Measurements from ENCODE around the gene ANKRD13D. TPM values are rescaled to one million over a fixed set of nuclear protein-coding genes. Genes with fewer than 3 reads are reported as not detected.
A peak's percentile ranks its signal among the peaks of the same experiment; 100 is the strongest.
"Not testable (repeated sequence)": the region's sequence is repeated elsewhere in the genome, so short reads cannot be mapped to it uniquely, and the experiment has no call there.

Gene ANKRD13D
- total and polyA plus RNA-seq, 2 experiments from 2014 or later = 47.6 to 53.5 TPM

DNA sequence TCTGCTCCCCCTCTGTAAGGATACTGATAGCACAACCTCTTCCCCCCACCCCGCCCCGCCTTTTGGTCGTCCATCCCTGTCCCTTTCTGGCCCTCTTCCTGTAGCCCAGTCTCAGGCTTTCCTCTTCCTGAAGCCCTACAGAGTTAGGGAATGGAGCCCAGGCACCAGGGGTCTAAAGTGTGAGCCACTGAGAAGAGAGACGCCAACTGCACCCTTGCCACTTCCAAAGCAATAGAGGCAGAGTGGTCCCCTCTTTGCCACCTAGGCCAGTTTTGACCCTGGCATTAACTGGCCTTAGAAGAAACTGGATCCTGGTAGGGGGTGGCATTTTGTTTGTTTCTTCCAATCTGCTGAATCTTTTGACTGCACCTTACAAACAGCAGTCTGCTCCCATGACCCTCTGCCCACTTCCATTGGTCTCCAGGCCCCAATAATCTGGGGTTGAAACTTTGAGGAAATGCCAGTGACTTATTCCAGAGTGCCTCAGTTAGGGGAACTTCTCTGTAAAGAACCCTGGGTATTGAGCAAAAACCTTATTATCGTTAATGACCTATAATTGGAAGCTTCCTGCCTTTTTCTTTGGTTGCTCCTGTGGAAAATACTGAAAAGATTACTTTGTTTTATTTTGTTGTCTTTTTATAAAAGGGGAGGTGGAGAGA, 32.5 kb upstream of the ANKRD13D start:
- Histone ChIP-seq H3K36me3 (peaks cover 44% of the 10 kb centered on the region), H3K9me3 (ENCODE audit: low read depth) (no peaks in the 10 kb centered on the region), H3K4me1 (ENCODE audit: low read depth) (peaks cover 4% of the 10 kb centered on the region), H3K4me3 (no peak overlapping the region), H3K27ac (no peak overlapping the region), H3K27me3 (no peaks in the 10 kb centered on the region)
- TF ChIP-seq CTCF (IDR thresholded peaks at IDR 0.05; ENCODE audit: low read depth, low read length) = no peak
- DNase-seq (ENCODE audit: low read depth in 1 of 2, low spot score in 1 of 2) = no peak

- no peak for DNase-seq (ENCODE audit: low read depth in 1 of 2, low spot score in 1 of 2)
- H3K9me3 ChIP-seq (ENCODE audit: low read depth) = no peaks in the 10 kb centered on the region
- no peak for TF ChIP-seq CTCF (IDR thresholded peaks at IDR 0.05; ENCODE audit: low read depth, low read length)
- no peaks in the 10 kb centered on the region for H3K4me1 ChIP-seq (ENCODE audit: low read depth)
- H3K4me3 ChIP-seq = no peak overlapping the region
- H3K36me3 ChIP-seq = peaks cover 12% of the 10 kb centered on the region
- H3K27me3 ChIP-seq = no peaks in the 10 kb centered on the region
- H3K27ac ChIP-seq = no peak overlapping the region
These were observed 28.7 kb upstream of the ANKRD13D start for GRCh38 chr11:67260406-67260805.

DNA sequence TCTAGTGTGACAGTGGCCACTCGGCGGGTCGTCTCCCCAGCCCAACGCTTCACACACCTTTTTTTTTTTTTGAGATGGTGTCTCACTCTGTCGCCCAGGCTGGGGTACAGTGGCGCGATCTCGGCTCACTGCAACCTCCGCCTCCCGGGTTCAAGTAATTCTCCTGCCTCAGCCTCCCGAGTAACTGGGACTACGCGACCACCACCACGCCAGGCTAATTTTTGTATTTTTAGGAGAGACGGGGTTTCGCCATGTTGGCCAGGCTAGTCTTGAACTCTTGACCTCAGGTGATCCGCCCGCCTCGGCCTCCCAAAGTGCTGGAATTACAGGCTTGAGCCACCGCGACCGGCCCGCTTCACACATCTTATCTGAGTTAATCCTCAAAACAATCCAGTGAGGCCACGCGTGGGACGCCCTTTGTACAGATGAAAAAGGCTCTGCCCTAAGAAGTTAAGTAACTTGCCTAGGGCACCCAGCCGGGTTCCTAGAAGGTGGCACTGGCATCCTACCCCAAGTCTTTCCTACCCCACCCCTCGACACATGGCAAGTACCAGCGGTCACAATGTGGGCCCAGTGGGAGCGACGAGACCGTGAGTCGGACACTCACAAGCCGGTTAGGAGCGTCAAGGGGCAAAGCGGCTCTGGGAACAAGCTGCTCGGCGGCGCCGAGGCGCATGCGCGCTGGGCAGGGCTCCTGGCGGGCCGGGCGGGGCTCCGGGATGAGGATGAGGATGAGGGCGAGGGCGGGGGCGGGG, 28.0 kb upstream of the ANKRD13D start:
- H3K9me3 ChIP-seq (ENCODE audit: low read depth); H3K4me1 ChIP-seq (ENCODE audit: low read depth); H3K27ac ChIP-seq; H3K36me3 ChIP-seq; H3K27me3 ChIP-seq: not testable (repeated sequence)
- peak overlapping the region; percentile 22 for H3K4me3 ChIP-seq
- peak; percentile 63 to 70 for DNase-seq (ENCODE audit: low read depth in 1 of 2, low spot score in 1 of 2)

- Histone ChIP-seq H3K27ac (no peak overlapping the region), H3K27me3 (no peaks in the 10 kb centered on the region), H3K4me1 (ENCODE audit: low read depth) (no peaks in the 10 kb centered on the region), H3K36me3 (peaks cover 6% of the 10 kb centered on the region), H3K9me3 (ENCODE audit: low read depth) (no peaks in the 10 kb centered on the region), H3K4me3 (peak overlapping the region; percentile 22)
- no peak for DNase-seq (ENCODE audit: low read depth in 1 of 2, low spot score in 1 of 2)
- TF ChIP-seq CTCF (IDR thresholded peaks at IDR 0.05; ENCODE audit: low read depth, low read length) = peak; percentile 19
These were observed 27.5 kb upstream of the ANKRD13D start for GRCh38 chr11:67261640-67261945.

GRCh38 chr11:67261946-67262681, 27.0 kb upstream of the ANKRD13D start:
- Histone ChIP-seq H3K27ac (no peak overlapping the region), H3K4me1 (ENCODE audit: low read depth) (no peaks in the 10 kb centered on the region), H3K36me3 (peaks cover 2% of the 10 kb centered on the region), H3K4me3 (no peak overlapping the region), H3K27me3 (no peaks in the 10 kb centered on the region), H3K9me3 (ENCODE audit: low read depth) (no peaks in the 10 kb centered on the region)
- no peak for DNase-seq (ENCODE audit: low read depth in 1 of 2, low spot score in 1 of 2)
- TF ChIP-seq CTCF (IDR thresholded peaks at IDR 0.05; ENCODE audit: low read depth, low read length) = no peak
